ENCODE data around the gene NEO1. TPM values are rescaled to one million over a fixed set of nuclear protein-coding genes. Genes with fewer than 3 reads are reported as not detected.

Gene NEO1
- total RNA-seq, 2 donors from 2014 or later, result 14.4 to 15.9 TPM

- Histone ChIP-seq H3K9me3 (no peaks in the 10 kb centered on the region), H3K4me1 (peaks cover 0 to 17% of the 10 kb centered on the region in 2 donors), H3K4me3 (peak overlapping the region; percentile 84 to 92), H3K27me3 (no peaks in the 10 kb centered on the region), H3K27ac (peak overlapping the region; percentile 81 to 85), H3K36me3 (no peaks in the 10 kb centered on the region)
- TF ChIP-seq CTCF (IDR thresholded peaks at IDR 0.05), result no peak
- no peak for DNase-seq (ENCODE audit: low spot score)
These were observed 1.1 kb downstream of the NEO1 start for GRCh38 chr15:73053398-73053723.

GRCh38 chr15:73054417-73054953 lies 2.2 kb downstream of the NEO1 start:
- Histone ChIP-seq H3K36me3 (no peaks in the 10 kb centered on the region), H3K27ac (no peak overlapping the region), H3K9me3 (no peaks in the 10 kb centered on the region), H3K4me3 (no peak overlapping the region), H3K27me3 (no peaks in the 10 kb centered on the region), H3K4me1 (peaks cover 0 to 17% of the 10 kb centered on the region in 2 donors)
- no peak for DNase-seq (ENCODE audit: low spot score)
- no peak for TF ChIP-seq CTCF (IDR thresholded peaks at IDR 0.05)

- H3K36me3 ChIP-seq, result no peaks in the 10 kb centered on the region
- no peaks in the 10 kb centered on the region for H3K27me3 ChIP-seq
- peaks cover 0 to 10% of the 10 kb centered on the region in 2 donors for H3K4me1 ChIP-seq
- no peak for TF ChIP-seq CTCF (IDR thresholded peaks at IDR 0.05)
- no peak for DNase-seq (ENCODE audit: low spot score)
- no peak overlapping the region for H3K27ac ChIP-seq
- H3K9me3 ChIP-seq, result no peaks in the 10 kb centered on the region
- H3K4me3 ChIP-seq, result no peak overlapping the region
These were observed 4.2 kb downstream of the NEO1 start for GRCh38 chr15:73056460-73056859.

GRCh38 chr15:73058437-73058836 lies 6.2 kb downstream of the NEO1 start:
- TF ChIP-seq CTCF (IDR thresholded peaks at IDR 0.05), result no peak
- Histone ChIP-seq H3K4me1 (peaks cover 0 to 4% of the 10 kb centered on the region in 2 donors), H3K9me3 (no peaks in the 10 kb centered on the region), H3K27ac (no peak overlapping the region), H3K4me3 (no peak overlapping the region), H3K36me3 (no peaks in the 10 kb centered on the region), H3K27me3 (no peaks in the 10 kb centered on the region)
- no peak for DNase-seq (ENCODE audit: low spot score)

GRCh38 chr15:73065114-73065513 lies 12.9 kb downstream of the NEO1 start:
- DNase-seq (ENCODE audit: low spot score), result no peak
- Histone ChIP-seq H3K36me3 (no peaks in the 10 kb centered on the region), H3K9me3 (no peaks in the 10 kb centered on the region), H3K4me1 (no peaks in the 10 kb centered on the region), H3K4me3 (no peak overlapping the region), H3K27ac (no peak overlapping the region), H3K27me3 (no peaks in the 10 kb centered on the region)
- no peak for TF ChIP-seq CTCF (IDR thresholded peaks at IDR 0.05)

- no peaks in the 10 kb centered on the region for H3K27me3 ChIP-seq
- TF ChIP-seq CTCF (IDR thresholded peaks at IDR 0.05), result no peak
These were observed 16.8 kb downstream of the NEO1 start for GRCh38 chr15:73069109-73069508.

More at GRCh38 chr15:73069109-73069508, 16.8 kb downstream of the NEO1 start:
- Histone ChIP-seq H3K36me3 (no peaks in the 10 kb centered on the region), H3K27ac (no peak overlapping the region), H3K4me3 (no peak overlapping the region), H3K4me1 (no peaks in the 10 kb centered on the region), H3K9me3 (no peaks in the 10 kb centered on the region)
- no peak for DNase-seq (ENCODE audit: low spot score)

Data from right atrium auricular region (tissue), 2 donors.